Stimulated activated CD8-positive, alpha-beta memory T cell treated with anti-CD3 and anti-CD28 coated beads, Interleukin-7, amount 100 ng/mL, for 1 hour (primary cell): ENCODE data around the gene PIEZO2.

Experiments used
- DNase-seq, 2 donors: peaks; one replicate each; pipeline ENCODE4 v3.0.0-alpha.2; 2020; ENCODE audit warnings: low read depth in 2 of 2

The PIEZO2 gene

GRCh38 chr18:11113046-11113548, 36.3 kb downstream of the PIEZO2 start:
- DNase-seq: no peak

DNA sequence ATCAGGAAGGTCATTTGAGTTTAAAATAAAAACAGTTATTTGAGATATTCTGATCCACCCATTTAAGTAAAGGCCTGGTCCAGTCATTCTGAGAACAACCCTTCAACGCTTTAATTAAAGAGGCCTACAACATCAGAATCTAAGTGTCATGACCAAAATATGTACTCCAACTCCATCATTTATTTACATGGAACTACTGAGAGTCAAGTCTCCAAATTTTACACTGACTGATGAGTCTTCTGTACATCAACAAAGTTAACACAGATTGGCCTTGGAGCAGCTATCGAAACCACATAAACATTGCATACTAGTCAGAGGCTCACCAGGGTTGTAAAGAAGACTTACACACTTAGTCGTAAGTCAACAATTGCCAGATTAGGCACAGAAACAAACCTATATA, 37.1 kb downstream of the PIEZO2 start:
- no peak for DNase-seq

DNA sequence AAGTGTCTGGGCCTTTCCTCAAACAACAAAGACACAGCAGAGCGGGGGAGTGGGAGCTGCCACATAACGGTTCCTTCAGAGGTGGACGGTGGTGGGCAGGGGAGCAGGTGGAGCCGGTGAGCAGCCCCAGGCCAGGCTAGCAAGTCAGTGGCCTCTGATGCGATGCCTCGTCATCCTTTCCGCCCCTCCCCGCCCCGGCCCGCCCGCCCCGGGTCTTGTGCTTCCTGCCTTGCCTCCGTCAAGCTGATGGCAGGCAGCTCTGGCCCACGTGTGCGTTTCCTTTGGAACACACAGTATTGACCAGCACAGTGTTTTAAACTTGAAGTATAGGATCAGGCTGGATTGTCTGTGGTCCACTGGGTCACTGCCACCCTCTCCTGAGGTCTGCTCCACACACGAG, 38.9 kb downstream of the PIEZO2 start:
- no peak for DNase-seq

DNA sequence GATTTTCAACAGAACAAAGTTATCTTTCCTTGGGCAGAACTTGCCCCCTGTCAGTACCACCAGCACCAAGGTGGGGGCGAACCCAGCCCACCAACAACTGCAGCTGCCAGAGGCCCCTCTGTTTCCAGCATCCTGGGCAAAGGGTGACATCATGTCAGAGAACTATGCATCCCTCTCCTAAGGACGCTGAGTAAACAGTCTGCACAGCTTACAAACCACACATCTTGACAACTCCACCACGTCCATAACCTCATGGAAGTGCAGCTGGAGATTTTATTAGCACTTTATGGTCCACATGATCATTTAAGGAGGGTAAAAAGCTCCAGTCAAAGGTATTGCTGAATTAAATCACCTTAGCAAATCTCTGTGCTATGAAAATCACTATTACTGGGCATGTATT, 40.4 kb downstream of the PIEZO2 start:
- DNase-seq: no peak

GRCh38 chr18:11106894-11107293, 42.5 kb downstream of the PIEZO2 start:
- no peak for DNase-seq

DNA sequence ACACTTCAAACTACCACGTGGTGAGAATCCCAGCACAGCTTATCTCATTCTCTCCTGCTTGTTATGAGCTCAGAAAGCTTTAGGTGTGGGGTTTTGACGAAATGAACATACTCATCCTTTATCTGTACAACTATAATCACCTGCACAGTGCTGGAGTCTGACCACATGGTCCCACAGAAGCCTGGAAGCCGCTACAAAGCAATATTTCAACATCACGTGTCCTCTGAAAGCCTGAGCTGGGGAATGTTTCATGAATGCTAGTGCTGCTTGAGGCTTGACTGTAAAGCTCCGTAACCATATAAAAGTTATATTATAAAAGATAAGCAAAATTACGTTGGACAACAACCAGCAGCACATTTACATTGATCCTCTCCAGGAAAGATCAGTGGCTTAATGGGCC, 43.9 kb downstream of the PIEZO2 start:
- DNase-seq: no peak

GRCh38 chr18:11104307-11104706, 45.1 kb downstream of the PIEZO2 start:
- DNase-seq: no peak

DNA sequence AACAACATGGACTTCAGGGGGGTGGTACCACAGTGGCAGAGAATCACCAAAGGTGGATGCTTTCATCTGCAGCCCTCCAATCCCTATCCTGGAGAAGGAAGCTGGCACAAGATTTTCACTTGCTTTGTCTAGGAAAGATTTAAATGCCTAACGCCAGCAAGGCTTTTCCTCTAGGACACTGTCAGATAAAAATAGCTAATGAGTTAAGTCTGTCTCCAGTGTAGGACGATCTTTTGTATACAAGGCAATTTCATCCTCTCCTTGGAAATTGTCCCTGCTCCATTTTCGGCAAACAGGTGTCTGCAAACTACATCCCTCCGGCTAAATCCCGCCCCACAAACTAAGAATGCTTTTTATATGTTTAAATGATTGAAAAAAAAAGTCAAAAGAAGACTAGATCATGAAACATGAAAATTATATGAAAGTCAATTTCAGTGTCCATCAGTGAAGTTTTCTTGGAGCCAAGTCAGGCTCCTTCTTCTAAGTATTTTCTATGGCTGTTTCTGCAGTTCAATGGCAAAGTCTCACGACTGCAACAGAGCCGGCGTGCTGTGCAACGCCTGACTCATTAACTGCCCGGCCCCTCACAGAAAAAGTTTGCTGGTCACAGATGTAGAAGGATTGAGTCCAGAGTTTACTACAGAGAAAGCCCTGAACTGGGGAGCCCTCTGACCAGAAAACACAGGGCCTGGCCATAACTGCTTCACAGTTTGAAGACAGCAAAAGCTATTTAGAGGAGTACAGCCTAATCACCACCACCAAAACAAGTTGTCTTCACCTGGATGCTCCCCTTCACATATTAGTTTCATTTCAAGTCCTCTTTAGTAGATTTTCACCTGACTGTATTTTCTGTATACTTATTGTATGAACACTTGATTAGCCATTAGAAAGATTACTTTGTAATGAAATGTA, 52.3 kb downstream of the PIEZO2 start:
- DNase-seq: no peak

GRCh38 chr18:11096411-11096810, 53.0 kb downstream of the PIEZO2 start:
- DNase-seq: no peak

DNA sequence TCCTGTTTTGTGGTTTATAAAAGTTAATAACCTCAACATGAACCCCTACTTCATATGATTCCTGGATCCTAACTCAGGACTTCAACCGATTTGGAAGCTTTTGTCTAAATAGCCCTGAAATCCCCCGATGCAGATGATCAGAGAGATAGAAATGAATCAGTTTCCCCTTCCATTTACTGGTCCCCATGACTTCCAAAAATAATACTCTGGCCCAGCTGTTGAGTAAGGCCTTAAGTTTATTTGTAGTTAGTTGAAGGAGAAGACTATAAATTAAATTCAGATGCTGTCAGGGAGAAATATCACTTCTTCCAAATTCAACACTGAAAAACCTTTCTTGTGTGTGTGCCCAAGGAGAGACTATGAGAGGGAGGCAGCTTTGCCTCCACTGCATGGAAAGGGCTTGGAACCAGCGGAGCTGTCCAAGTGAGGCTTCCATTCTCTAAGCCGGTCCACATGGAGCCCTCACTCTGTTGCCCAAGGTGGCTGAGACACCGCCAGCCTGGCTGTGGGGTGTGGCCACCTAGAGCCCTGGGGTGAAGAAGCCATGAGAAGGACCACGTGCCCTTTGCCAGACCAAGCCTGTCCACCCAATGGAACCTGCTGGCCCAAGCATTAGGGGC, 53.6 kb downstream of the PIEZO2 start:
- no peak for DNase-seq

- no peak for DNase-seq
Observed at GRCh38 chr18:11095211-11095610, 54.2 kb downstream of the PIEZO2 start.

DNA sequence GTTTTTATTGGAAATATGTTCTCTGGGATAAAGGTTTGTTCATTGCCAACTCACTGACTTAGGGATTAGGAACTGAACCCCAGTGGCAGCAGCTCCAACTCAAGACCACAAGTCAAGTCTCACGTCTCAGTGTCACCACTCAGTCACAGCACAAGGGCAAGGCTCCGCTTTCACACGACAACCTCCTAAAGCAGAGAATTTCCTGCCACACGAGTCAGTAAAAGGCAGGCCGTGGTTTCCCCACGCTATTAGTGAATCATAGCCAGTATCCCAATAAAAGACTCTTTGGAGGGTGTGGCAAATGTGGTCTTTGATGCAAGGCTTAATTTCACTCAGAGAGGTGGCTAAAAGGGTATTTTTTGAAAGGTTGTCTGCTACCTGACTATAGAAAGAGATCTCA, 57.6 kb downstream of the PIEZO2 start:
- no peak for DNase-seq

GRCh38 chr18:11089931-11090715, 59.2 kb downstream of the PIEZO2 start:
- DNase-seq: no peak

GRCh38 chr18:11081009-11081532, 68.3 kb downstream of the PIEZO2 start:
- DNase-seq: no peak

GRCh38 chr18:11078491-11078890, 70.9 kb downstream of the PIEZO2 start:
- no peak for DNase-seq

DNA sequence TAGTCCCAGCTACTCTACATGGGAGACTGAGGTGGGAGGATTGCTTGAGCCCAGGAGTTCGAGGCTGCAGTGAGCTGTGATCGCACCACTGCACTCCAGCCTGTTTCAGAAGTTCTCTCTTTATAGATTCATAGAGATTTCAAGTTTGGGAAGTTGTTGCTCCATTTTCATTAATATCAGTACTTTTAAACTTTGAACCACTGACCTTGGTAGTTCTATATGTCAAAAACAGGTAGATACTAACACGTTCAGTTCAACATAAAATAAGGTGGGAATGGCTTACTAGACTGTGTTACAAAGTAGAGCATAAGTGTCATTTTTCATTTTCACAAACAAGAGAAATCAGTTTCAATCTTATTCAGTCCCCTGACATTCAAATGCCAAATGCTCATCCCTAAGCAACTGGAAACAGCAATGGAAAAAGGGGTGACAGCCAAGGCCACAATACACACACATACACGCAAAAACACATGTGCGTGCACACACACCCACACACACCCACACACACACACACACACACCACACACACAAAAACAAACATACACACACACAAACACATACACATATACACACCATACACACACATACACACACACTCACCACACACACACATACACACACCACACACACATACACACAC, 71.7 kb downstream of the PIEZO2 start:
- DNase-seq: no peak

DNA sequence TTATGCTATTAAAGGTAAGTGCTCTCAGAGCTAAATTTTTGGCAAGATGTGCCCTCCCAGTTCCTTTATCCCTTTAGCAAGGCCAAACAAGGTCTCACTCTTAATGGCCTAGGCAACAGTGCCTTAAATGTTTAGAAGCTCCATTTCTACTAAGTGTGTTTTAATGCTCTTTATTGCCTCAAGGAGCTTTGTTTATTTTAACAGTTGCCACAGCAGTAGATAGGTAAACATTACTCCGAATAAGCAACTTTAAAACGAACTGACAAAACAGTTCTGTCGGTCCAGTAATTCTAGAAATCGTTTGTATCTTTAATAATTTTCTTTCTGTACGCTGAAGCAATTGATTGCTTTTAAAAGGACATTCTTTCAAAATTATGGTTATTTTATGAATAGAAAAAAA, 74.5 kb downstream of the PIEZO2 start:
- DNase-seq: no peak

- no peak for DNase-seq
Observed at GRCh38 chr18:11073971-11074370, 75.4 kb downstream of the PIEZO2 start.

GRCh38 chr18:11072632-11073031, 76.7 kb downstream of the PIEZO2 start:
- no peak for DNase-seq

- no peak for DNase-seq
Observed at GRCh38 chr18:11071300-11071699, 78.1 kb downstream of the PIEZO2 start.

DNA sequence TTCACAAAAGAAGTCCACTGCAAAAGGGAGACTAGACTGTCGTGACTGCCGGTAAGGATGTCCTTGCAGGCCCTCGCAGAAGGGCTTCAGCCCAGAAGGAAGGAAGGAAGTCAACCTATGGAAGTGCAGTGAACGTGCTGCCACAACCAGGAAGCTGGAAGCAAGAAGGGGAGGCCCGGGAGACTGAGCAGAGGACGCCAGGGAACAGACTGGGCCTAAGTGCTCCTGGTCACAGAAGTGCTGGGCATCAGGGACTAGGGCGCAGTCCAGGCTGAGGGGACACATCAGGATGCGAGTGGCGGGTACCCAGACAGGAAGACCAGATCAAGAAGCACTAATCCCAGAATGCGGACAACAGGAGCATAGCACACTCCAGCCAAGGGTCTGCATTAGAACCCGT, 78.8 kb downstream of the PIEZO2 start:
- DNase-seq: no peak

GRCh38 chr18:11066038-11066437, 83.3 kb downstream of the PIEZO2 start:
- no peak for DNase-seq
